GM12864 (cell line): ENCODE results near the gene VSNL1.
A peak's percentile ranks its signal among the peaks of the same experiment; 100 is the strongest.

Experiments used
- DNase-seq: peaks from one replicate; pipeline ENCODE4 v3.0.0-alpha.2; 2011; ENCODE audit warnings: low read depth
- H3K4me3 ChIP-seq: 2 replicates; pipeline ENCODE4 v1.5.1; 2011; ENCODE audit warnings: mild to moderate bottlenecking, low read depth, low read length, control low read depth
- TF ChIP-seq, protein P1 (sequence below): IDR thresholded peaks from 2 replicates; pipeline ENCODE4 v1.5.1; 2011; ENCODE audit warnings: low read depth, mild to moderate bottlenecking, moderate library complexity, low read length, control low read depth, inconsistent platforms; ENCODE audit errors: missing control alignments

VSNL1 gene

GRCh38 chr2:17660219-17660618 lies 119.7 kb downstream of the VSNL1 start:
- DNase-seq, result no peak
- H3K4me3 ChIP-seq, result no peak overlapping the region
- TF ChIP-seq, protein P1, sequence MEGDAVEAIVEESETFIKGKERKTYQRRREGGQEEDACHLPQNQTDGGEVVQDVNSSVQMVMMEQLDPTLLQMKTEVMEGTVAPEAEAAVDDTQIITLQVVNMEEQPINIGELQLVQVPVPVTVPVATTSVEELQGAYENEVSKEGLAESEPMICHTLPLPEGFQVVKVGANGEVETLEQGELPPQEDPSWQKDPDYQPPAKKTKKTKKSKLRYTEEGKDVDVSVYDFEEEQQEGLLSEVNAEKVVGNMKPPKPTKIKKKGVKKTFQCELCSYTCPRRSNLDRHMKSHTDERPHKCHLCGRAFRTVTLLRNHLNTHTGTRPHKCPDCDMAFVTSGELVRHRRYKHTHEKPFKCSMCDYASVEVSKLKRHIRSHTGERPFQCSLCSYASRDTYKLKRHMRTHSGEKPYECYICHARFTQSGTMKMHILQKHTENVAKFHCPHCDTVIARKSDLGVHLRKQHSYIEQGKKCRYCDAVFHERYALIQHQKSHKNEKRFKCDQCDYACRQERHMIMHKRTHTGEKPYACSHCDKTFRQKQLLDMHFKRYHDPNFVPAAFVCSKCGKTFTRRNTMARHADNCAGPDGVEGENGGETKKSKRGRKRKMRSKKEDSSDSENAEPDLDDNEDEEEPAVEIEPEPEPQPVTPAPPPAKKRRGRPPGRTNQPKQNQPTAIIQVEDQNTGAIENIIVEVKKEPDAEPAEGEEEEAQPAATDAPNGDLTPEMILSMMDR, result no peak

DNA sequence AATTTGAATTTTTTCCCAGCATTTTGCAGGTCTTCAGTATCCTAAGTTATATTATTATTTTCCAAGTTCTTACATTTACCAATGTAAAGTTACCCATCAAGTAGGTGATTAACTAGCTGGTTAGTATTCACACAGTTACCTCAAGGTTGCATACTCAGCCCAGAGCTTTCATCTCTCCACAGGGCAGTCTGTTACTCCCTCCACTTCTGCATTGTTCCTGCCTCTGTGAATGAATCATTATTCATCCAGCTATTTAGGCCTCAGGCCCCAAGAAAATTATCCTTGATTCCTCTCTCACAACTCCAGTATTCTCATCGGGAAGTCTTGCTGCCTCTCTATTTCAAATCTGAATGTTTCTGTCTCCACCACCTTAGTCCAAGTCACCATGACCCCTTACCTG lies 121.0 kb downstream of the VSNL1 start:
- DNase-seq, result no peak
- H3K4me3 ChIP-seq, result no peak overlapping the region
- TF ChIP-seq, protein P1, result no peak

GRCh38 chr2:17662723-17663122 lies 122.2 kb downstream of the VSNL1 start:
- no peak overlapping the region for H3K4me3 ChIP-seq
- TF ChIP-seq, protein P1, result no peak
- DNase-seq, result no peak

GRCh38 chr2:17664534-17664933 lies 124.0 kb downstream of the VSNL1 start:
- TF ChIP-seq, protein P1, result no peak

GRCh38 chr2:17667898-17668297 lies 127.4 kb downstream of the VSNL1 start:
- TF ChIP-seq, protein P1, result no peak
- no peak for DNase-seq

More at GRCh38 chr2:17664534-17664933, 124.0 kb downstream of the VSNL1 start:
- DNase-seq, result no peak
- H3K4me3 ChIP-seq, result no peak overlapping the region

GRCh38 chr2:17672583-17673317 lies 132.3 kb downstream of the VSNL1 start:
- no peak overlapping the region for H3K4me3 ChIP-seq
- no peak for DNase-seq
- TF ChIP-seq, protein P1, result peak; percentile 5

More at GRCh38 chr2:17667898-17668297, 127.4 kb downstream of the VSNL1 start:
- H3K4me3 ChIP-seq, result no peak overlapping the region

DNA sequence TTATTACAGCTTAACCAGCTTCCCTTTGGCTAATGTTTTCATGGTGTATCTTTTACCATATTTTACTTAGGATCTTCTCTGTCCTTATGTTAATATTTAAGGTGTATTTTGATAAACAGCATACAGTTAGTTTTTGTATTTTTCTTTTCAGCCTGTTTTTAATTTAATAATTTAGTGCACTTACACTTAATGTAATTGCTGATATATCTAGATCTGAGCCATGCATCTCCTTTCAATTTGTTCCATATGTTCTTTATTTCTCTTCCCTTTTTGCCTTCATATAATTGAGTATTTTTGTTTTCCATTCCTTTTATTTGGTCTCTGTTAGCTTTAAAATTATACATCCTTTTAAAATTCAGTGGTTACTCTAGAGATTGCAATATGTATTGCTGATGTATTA lies 134.3 kb downstream of the VSNL1 start:
- H3K4me3 ChIP-seq, result no peak overlapping the region
- TF ChIP-seq, protein P1, result no peak
- no peak for DNase-seq
